ENCODE results near the gene ARHGAP10. TPM values are rescaled to one million over a fixed set of nuclear protein-coding genes. Genes with fewer than 3 reads are reported as not detected.

Gene ARHGAP10
- total RNA-seq, 3 donors from 2014 or later (not counting 1 experiment from before 2014, with no cell fraction given), result 13.9 to 28.7 (median 23.2) TPM

DNA sequence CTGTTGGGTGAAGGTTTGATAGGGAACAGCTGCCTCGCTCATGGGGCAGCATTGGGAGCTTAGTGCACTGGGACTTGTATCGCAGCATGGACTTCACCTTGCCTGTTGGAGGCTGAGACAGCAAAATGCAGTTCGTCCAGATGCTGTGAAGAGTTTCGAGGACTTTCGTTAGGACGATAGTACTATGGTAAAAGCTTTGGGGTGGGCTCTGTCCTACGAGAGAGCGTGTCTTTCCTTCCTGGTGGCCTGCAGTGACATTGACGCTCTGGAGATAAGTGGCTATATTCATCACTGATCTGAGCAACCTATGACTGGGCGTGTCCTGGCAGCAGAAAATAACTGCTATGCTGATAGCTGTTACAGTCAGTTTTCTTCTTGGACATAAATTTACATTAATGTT, 44.8 kb downstream of the ARHGAP10 start:
- H3K36me3 ChIP-seq (ENCODE audit: control insufficient read depth, insufficient read depth, low read length), result no peaks in the 10 kb centered on the region
- no peaks in the 10 kb centered on the region for H3K27me3 Mint-ChIP-seq (ENCODE audit: low read depth in 2 of 2)
- no peak overlapping the region for H3K27ac ChIP-seq (ENCODE audit: low read length)
- H3K4me1 ChIP-seq (ENCODE audit: control insufficient read depth, insufficient read depth, low read length), result no peaks in the 10 kb centered on the region
- intact Hi-C loops (cut with micrococcal nuclease), result no loop called here
- ATAC-seq (no peak), DNase-seq (no peak)
- H3K4me3 Mint-ChIP-seq, result no peak overlapping the region
- H3K4me3 ChIP-seq (ENCODE audit: low read length), result no peak overlapping the region
- H3K9me3 ChIP-seq (ENCODE audit: control insufficient read depth, insufficient read depth, low read length), result no peaks in the 10 kb centered on the region
- no peaks in the 10 kb centered on the region for H3K27me3 ChIP-seq (ENCODE audit: control insufficient read depth, insufficient read depth, low read length)
- peaks cover 46 to 79% of the 10 kb centered on the region in 2 donors for H3K4me1 Mint-ChIP-seq
- WGBS (ENCODE audit: insufficient coverage), result 95% methylated on average over 10 of the region's 10 CpGs
- H3K36me3 Mint-ChIP-seq, result no peaks in the 10 kb centered on the region
- no peaks in the 10 kb centered on the region for H3K9me3 Mint-ChIP-seq
- H3K27ac Mint-ChIP-seq, result no peak overlapping the region
- TF ChIP-seq, protein P1, sequence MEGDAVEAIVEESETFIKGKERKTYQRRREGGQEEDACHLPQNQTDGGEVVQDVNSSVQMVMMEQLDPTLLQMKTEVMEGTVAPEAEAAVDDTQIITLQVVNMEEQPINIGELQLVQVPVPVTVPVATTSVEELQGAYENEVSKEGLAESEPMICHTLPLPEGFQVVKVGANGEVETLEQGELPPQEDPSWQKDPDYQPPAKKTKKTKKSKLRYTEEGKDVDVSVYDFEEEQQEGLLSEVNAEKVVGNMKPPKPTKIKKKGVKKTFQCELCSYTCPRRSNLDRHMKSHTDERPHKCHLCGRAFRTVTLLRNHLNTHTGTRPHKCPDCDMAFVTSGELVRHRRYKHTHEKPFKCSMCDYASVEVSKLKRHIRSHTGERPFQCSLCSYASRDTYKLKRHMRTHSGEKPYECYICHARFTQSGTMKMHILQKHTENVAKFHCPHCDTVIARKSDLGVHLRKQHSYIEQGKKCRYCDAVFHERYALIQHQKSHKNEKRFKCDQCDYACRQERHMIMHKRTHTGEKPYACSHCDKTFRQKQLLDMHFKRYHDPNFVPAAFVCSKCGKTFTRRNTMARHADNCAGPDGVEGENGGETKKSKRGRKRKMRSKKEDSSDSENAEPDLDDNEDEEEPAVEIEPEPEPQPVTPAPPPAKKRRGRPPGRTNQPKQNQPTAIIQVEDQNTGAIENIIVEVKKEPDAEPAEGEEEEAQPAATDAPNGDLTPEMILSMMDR (IDR thresholded peaks at IDR 0.05), result no peak

DNA sequence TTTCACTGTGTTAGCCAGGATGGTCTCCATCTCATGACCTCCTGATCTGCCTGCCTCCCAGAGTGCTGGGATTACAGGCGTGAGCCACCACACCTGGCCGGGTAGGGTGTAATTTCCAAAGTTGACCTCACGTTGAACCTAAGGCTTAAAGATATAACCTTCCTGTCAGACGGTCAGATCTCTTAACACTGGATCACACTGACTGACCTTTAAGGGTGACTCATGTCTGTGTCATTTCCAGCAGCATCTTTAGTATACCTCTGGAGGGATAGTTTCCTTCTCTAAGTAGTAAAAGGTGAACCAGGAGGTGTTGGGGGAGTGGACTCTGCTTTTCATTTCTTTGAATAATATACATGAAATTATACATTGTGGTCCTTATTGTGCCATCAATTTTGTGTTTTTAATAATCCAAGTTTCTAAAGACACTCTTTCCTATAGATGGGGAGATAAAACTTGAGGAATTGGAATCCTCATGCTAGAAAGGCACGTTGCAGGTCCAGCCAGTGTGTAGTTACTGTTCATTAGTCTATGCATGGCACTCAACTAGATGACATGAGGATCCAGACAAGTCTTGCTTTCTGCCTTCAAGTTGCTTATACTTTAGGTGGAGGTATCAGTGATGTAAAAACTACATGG, 45.7 kb downstream of the ARHGAP10 start:
- intact Hi-C loops (cut with micrococcal nuclease), result no loop called here
- Histone ChIP-seq H3K4me3 (ENCODE audit: low read length) (no peak overlapping the region), H3K27ac (ENCODE audit: low read length) (no peak overlapping the region), H3K4me1 (ENCODE audit: control insufficient read depth, insufficient read depth, low read length) (no peaks in the 10 kb centered on the region), H3K9me3 (ENCODE audit: control insufficient read depth, insufficient read depth, low read length) (no peaks in the 10 kb centered on the region), H3K27me3 (ENCODE audit: control insufficient read depth, insufficient read depth, low read length) (no peaks in the 10 kb centered on the region), H3K36me3 (ENCODE audit: control insufficient read depth, insufficient read depth, low read length) (no peaks in the 10 kb centered on the region)
- WGBS (ENCODE audit: insufficient coverage), result 83% methylated on average over 5 of the region's 5 CpGs
- Mint-ChIP-seq H3K4me1 (peaks cover 46 to 72% of the 10 kb centered on the region in 2 donors), H3K36me3 (no peaks in the 10 kb centered on the region), H3K27me3 (ENCODE audit: low read depth in 2 of 2) (no peaks in the 10 kb centered on the region), H3K9me3 (no peaks in the 10 kb centered on the region), H3K4me3 (no peak overlapping the region), H3K27ac (no peak overlapping the region)
- TF ChIP-seq, protein P1 (IDR thresholded peaks at IDR 0.05), result no peak
- no peak for ATAC-seq
- DNase-seq, result no peak

DNA sequence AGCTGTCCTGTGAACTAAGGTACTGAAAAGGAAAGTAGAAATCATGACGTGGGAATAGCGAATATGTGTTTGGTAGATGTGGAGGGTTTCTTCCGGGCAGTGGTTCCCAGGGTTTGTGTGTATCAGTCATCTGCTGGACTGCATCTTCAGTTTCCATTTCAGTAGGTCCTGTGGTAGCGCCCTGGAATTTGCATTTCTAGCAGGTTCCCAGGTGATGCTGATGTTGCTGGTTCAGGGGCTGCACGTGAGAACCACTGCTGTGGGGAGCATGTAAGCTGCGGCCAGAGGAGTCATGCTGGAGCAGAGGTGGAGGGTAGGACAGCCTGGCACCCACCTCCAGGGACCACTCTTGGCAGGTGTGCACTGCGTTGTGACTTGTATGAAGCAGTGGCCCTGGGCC, 47.1 kb downstream of the ARHGAP10 start:
- no peak overlapping the region for H3K27ac ChIP-seq (ENCODE audit: low read length)
- H3K9me3 Mint-ChIP-seq, result no peaks in the 10 kb centered on the region
- H3K27ac Mint-ChIP-seq, result no peak overlapping the region
- no peak overlapping the region for H3K4me3 ChIP-seq (ENCODE audit: low read length)
- no peaks in the 10 kb centered on the region for H3K27me3 Mint-ChIP-seq (ENCODE audit: low read depth in 2 of 2)
- H3K4me3 Mint-ChIP-seq, result no peak overlapping the region
- H3K27me3 ChIP-seq (ENCODE audit: control insufficient read depth, insufficient read depth, low read length), result no peaks in the 10 kb centered on the region
- peaks cover 46 to 60% of the 10 kb centered on the region in 2 donors for H3K4me1 Mint-ChIP-seq
- ATAC-seq, result no peak
- DNase-seq, result no peak
- WGBS (ENCODE audit: insufficient coverage), result 90% methylated on average over 7 of the region's 7 CpGs
- H3K36me3 ChIP-seq (ENCODE audit: control insufficient read depth, insufficient read depth, low read length), result no peaks in the 10 kb centered on the region
- intact Hi-C loops (cut with micrococcal nuclease), result no loop called here
- H3K36me3 Mint-ChIP-seq, result no peaks in the 10 kb centered on the region
- no peaks in the 10 kb centered on the region for H3K9me3 ChIP-seq (ENCODE audit: control insufficient read depth, insufficient read depth, low read length)
- no peaks in the 10 kb centered on the region for H3K4me1 ChIP-seq (ENCODE audit: control insufficient read depth, insufficient read depth, low read length)
- TF ChIP-seq, protein P1 (IDR thresholded peaks at IDR 0.05), result no peak

DNA sequence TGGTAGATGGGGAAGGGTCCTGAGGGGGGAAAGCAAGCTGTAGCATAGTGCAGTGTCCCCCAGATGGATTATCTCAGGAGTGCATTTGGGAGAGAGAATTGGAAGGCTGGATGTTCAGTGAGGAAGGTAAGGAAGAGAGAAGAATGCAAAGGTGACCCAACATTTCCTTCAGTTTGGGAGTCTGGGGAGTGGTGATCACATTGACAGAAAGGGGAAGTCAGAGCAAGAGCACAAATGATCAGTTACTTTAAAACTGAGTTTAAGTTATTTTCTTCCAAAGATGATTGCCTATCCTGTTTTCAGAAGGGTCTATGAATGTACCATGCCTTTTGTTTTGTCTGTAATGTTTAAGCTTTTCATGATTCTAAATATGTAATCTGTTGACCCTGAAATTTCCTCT, 47.6 kb downstream of the ARHGAP10 start:
- no peaks in the 10 kb centered on the region for H3K4me1 ChIP-seq (ENCODE audit: control insufficient read depth, insufficient read depth, low read length)
- H3K4me3 ChIP-seq (ENCODE audit: low read length), result no peak overlapping the region
- intact Hi-C loops (cut with micrococcal nuclease), result no loop called here
- no peaks in the 10 kb centered on the region for H3K27me3 ChIP-seq (ENCODE audit: control insufficient read depth, insufficient read depth, low read length)
- DNase-seq (no peak), ATAC-seq (no peak)
- Mint-ChIP-seq H3K4me3 (no peak overlapping the region), H3K4me1 (peaks cover 46 to 56% of the 10 kb centered on the region in 2 donors), H3K27me3 (ENCODE audit: low read depth in 2 of 2) (no peaks in the 10 kb centered on the region), H3K9me3 (no peaks in the 10 kb centered on the region), H3K27ac (no peak overlapping the region), H3K36me3 (no peaks in the 10 kb centered on the region)
- H3K27ac ChIP-seq (ENCODE audit: low read length), result no peak overlapping the region
- TF ChIP-seq, protein P1 (IDR thresholded peaks at IDR 0.05), result no peak
- no peaks in the 10 kb centered on the region for H3K9me3 ChIP-seq (ENCODE audit: control insufficient read depth, insufficient read depth, low read length)
- no peaks in the 10 kb centered on the region for H3K36me3 ChIP-seq (ENCODE audit: control insufficient read depth, insufficient read depth, low read length)
